ENCODE data around the gene ZNF81. TPM values are rescaled to one million over a fixed set of nuclear protein-coding genes. Genes with fewer than 3 reads are reported as not detected.

The ZNF81 gene
- total RNA-seq, 1 donor from 2014 or later, result 2.8 TPM

- intact Hi-C loops (cut with DNase I), result no loop called here
- Histone ChIP-seq H3K4me3 (no peak overlapping the region), H3K36me3 (peaks cover 0 to 13% of the 10 kb centered on the region in 2 donors), H3K9me3 (no peaks in the 10 kb centered on the region), H3K27ac (no peak overlapping the region), H3K27me3 (no peaks in the 10 kb centered on the region), H3K4me1 (no peaks in the 10 kb centered on the region)
- TF ChIP-seq CTCF (IDR thresholded peaks at IDR 0.05), result no peak
- no peak for DNase-seq (ENCODE audit: low spot score in 2 of 2)
These were observed 48.8 kb downstream of the ZNF81 start for GRCh38 chrX:47885501-47885900.

- no peak for TF ChIP-seq CTCF (IDR thresholded peaks at IDR 0.05)
- H3K9me3 ChIP-seq, result no peaks in the 10 kb centered on the region
- H3K4me1 ChIP-seq, result no peaks in the 10 kb centered on the region
- no peaks in the 10 kb centered on the region for H3K27me3 ChIP-seq
- H3K27ac ChIP-seq, result no peak overlapping the region
- no peak overlapping the region for H3K4me3 ChIP-seq
- DNase-seq (ENCODE audit: low spot score in 2 of 2), result no peak
- intact Hi-C loops (cut with DNase I), result no loop called here
- H3K36me3 ChIP-seq, result peaks cover 0 to 19% of the 10 kb centered on the region in 2 donors
These were observed 61.3 kb downstream of the ZNF81 start for GRCh38 chrX:47898024-47898423.

- no peak for TF ChIP-seq CTCF (IDR thresholded peaks at IDR 0.05)
- Histone ChIP-seq H3K27me3 (no peaks in the 10 kb centered on the region), H3K27ac (no peak overlapping the region), H3K36me3 (peaks cover 0 to 13% of the 10 kb centered on the region in 2 donors), H3K4me3 (no peak overlapping the region), H3K9me3 (no peaks in the 10 kb centered on the region), H3K4me1 (no peaks in the 10 kb centered on the region)
- DNase-seq (ENCODE audit: low spot score in 2 of 2), result no peak
- intact Hi-C loops (cut with DNase I), result no loop called here
These were observed 64.1 kb downstream of the ZNF81 start for GRCh38 chrX:47900833-47901232.

- intact Hi-C loops (cut with DNase I), result no loop called here
- H3K27me3 ChIP-seq, result no peaks in the 10 kb centered on the region
- H3K9me3 ChIP-seq, result no peaks in the 10 kb centered on the region
- TF ChIP-seq CTCF (IDR thresholded peaks at IDR 0.05), result no peak
- no peak overlapping the region for H3K27ac ChIP-seq
- no peaks in the 10 kb centered on the region for H3K4me1 ChIP-seq
- DNase-seq (ENCODE audit: low spot score in 2 of 2), result no peak
- H3K36me3 ChIP-seq, result peaks cover 0 to 5% of the 10 kb centered on the region in 2 donors
- no peak overlapping the region for H3K4me3 ChIP-seq
These were observed 65.5 kb downstream of the ZNF81 start for GRCh38 chrX:47902161-47902560.

GRCh38 chrX:47915886-47916493 lies 79.3 kb downstream of the ZNF81 start:
- no peaks in the 10 kb centered on the region for H3K27me3 ChIP-seq
- H3K9me3 ChIP-seq, result peaks cover 4 to 69% of the 10 kb centered on the region in 2 donors
- TF ChIP-seq CTCF (IDR thresholded peaks at IDR 0.05), result no peak
- no peaks in the 10 kb centered on the region for H3K4me1 ChIP-seq
- H3K36me3 ChIP-seq, result peaks cover 0 to 12% of the 10 kb centered on the region in 2 donors
- intact Hi-C loops (cut with DNase I), result no loop called here
- H3K4me3 ChIP-seq, result no peak overlapping the region
- no peak for DNase-seq (ENCODE audit: low spot score in 2 of 2)
- no peak overlapping the region for H3K27ac ChIP-seq

GRCh38 chrX:47918274-47918673 lies 81.6 kb downstream of the ZNF81 start:
- Histone ChIP-seq H3K9me3 (peaks cover 4 to 55% of the 10 kb centered on the region in 2 donors), H3K4me1 (no peaks in the 10 kb centered on the region), H3K27ac (no peak overlapping the region), H3K36me3 (peaks cover 0 to 12% of the 10 kb centered on the region in 2 donors), H3K4me3 (no peak overlapping the region), H3K27me3 (no peaks in the 10 kb centered on the region)
- DNase-seq (ENCODE audit: low spot score in 2 of 2), result no peak
- TF ChIP-seq CTCF (IDR thresholded peaks at IDR 0.05), result no peak
- intact Hi-C loops (cut with DNase I), result no loop called here
